ENCODE measurements around the gene PEX10. TPM values are rescaled to one million over a fixed set of nuclear protein-coding genes. Genes with fewer than 3 reads are reported as not detected.

The PEX10 gene
- total and polyA plus RNA-seq, 2 of the 8 experiments (the other 6 are each of a cell fraction or from before 2014, with no cell fraction given) = 24.3 to 26.9 TPM

DNA sequence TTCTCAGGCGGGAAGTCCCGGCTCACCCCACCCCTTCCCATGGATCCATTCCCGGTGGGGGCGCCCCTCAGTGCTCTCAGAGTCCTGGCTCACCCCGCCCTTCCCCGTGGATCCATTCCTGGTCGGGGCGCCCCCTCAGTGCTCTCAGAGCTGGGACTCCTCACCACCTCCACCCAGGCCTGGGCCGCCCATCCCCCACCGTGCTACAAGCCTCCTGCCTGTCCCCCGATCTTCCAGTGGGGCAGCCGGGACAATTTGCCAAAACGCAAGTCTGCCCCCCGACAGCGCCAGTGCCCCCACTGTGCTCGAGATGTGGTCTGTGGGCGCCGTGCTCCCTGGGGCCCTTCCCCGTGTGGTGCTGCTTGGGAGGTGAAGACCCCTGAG lies 40.6 kb upstream of the PEX10 start (continued):
- TF ChIP-seq GABPA (IDR thresholded peaks at IDR 0.05; ENCODE audit: borderline replicate concordance, insufficient read depth, low read length) (no peak), NRF1 (IDR thresholded peaks at IDR 0.05; ENCODE audit: low read depth, low read length) (no peak), RNF2 (IDR thresholded peaks at IDR 0.05; ENCODE audit: borderline replicate concordance, low read depth, low read length, missing control alignments, poor library complexity, severe bottlenecking) (no peak), HDAC2 (IDR thresholded peaks at IDR 0.05; ENCODE audit: borderline replicate concordance in 1 of 2, low read depth in 2 of 2, low read length in 2 of 2) (no peak), YY1 (IDR thresholded peaks at IDR 0.05; ENCODE audit: low read depth, low read length) (no peak)

Data from H1 (cell line).